Activated CD4-positive, alpha-beta T cell treated with anti-CD3 and anti-CD28 coated beads, Interleukin-2, Interleukin-4, amounts not matched to agents 100 ng/mL and 50 ng/mL, durations not matched to agents 16 hours and 8 hours (primary cell): ENCODE results near the gene B4GALNT1.

Source experiments
- DNase-seq: peaks from one replicate; pipeline ENCODE4 v3.0.0-alpha.2; 2020; ENCODE audit warnings: low spot score

Gene B4GALNT1

DNA sequence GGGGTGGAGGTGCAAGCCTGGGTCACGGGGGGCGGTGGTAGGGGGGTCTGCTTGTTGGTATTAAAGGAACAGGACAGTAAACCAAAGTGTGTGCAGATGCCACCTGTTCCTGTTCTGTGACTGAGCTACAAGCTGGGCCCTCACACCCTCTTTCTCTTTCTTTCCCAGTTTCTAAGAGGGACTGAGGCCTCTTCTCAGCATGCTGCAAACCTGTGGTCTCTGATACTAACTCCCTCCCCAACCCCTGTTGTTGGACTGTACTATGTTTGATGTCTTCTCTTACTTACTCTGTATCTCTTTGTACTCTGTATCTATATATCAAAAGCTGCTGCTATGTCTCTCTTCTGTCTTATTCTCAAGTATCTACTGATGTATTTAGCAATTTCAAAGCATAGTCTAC lies 49.0 kb downstream of the B4GALNT1 start:
- no peak for DNase-seq

GRCh38 chr12:57583008-57583831 lies 49.8 kb downstream of the B4GALNT1 start:
- DNase-seq, result peak; percentile 85

GRCh38 chr12:57582440-57582839 lies 50.6 kb downstream of the B4GALNT1 start:
- DNase-seq, result no peak

GRCh38 chr12:57581802-57582201 lies 51.2 kb downstream of the B4GALNT1 start:
- no peak for DNase-seq

DNA sequence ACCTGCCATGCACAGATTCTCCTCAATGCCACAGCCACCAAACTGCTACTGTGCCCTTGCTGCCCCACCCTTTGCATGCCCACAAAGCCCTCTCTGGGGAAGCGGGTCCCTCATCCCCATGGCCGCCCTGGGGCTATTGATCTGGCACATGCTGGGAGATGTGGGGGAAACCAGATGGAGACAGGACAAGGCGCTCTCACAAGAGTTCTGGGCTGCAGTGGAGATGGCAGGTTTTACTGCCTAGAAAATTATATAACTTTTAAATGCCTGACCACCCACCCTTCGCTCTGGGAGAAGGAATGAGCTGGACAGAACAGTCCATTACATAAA lies 52.6 kb downstream of the B4GALNT1 start:
- no peak for DNase-seq

- DNase-seq, result no peak
Measured at GRCh38 chr12:57579677-57580465, 53.1 kb downstream of the B4GALNT1 start.

DNA sequence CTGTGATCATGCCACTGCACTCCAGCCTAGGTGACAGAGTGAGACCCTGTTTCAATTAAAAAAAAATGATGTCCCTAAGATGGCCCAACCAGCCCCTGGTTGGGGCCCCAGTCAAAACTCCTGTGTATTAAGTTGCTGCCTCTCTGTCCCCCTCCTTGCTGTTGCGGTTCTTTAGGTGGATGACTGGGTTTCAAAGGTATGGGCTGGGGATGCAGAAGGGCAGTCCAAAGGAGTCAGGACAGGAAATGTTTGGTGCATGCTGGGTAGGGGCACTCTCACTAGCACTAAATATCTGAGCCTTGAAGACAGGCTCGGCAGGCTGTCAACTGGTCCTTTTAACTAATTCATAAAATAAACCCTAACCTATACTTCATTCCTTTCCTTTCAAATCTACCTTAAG lies 54.0 kb downstream of the B4GALNT1 start:
- DNase-seq, result no peak

DNA sequence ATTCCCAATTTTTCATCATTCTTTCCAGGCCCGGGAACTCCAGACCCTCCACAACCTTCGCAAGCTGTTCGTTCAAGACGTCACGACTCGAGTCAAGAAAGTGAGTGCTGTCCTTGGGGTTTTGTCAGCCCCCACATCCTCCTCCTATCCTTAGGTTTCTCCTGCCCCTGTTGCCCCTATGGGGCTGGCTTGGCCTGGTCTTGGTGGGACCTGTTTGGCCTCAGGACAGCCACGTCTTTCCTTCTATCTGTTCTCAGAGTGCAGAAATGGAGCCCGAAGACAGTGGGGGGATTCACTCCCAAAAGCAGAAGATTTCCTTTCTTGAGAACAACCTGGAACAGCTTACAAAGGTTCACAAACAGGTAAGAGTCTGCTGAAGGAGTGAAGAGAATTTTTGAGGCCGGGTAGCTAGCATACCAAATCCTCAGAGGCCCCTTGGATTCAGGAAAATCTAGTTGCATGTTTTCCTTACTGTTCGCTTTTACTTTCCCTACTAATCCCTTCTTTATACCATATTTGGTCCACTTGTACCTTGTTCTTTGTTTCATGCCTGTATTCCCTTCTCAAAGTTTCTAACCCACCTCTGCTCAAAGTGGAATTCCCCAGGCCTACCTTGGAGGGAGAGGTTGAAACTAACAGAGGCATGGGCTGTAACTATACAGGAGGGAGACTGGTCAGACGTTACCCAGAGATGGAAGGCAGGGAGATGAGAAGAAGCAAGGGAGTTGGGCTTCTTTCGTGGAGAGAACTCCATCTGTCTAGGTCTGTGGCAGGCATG lies 54.8 kb downstream of the B4GALNT1 start:
- no peak for DNase-seq

GRCh38 chr12:57576613-57577160 lies 56.3 kb downstream of the B4GALNT1 start:
- no peak for DNase-seq
